Right lobe of liver (tissue), 6 donors: ENCODE data around the gene PLN. TPM values are rescaled to one million over a fixed set of nuclear protein-coding genes. Genes with fewer than 3 reads are reported as not detected.
A peak's percentile ranks its signal among the peaks of the same experiment; 100 is the strongest.

ENCODE experiments used
- ATAC-seq, 4 donors: fragments of 200-7000 bp; cut with Tn5 transposase; one replicate each; pipeline ENCODE4 v1.9.1; 2020; ENCODE audit warnings: mild to moderate bottlenecking in 4 of 4, moderate library complexity in 4 of 4
- DNase-seq, 3 donors: peaks; one replicate each; pipeline ENCODE4 v3.0.0-alpha.2; 2020
- H3K27ac ChIP-seq, 3 donors: fragments of 200-600 bp; one replicate each; pipeline ENCODE4 v1.8.0; 2022
- H3K27me3 ChIP-seq, 2 donors: fragments of 200-600 bp; one replicate each; pipeline ENCODE4 v1.8.0; 2022
- H3K36me3 ChIP-seq, 4 donors: fragments of 200-600 bp; sonication (generic) in 1 of 4; one replicate each; pipeline versions ENCODE4 v1.5.1 to v1.8.0; 2017 to 2022; ENCODE audit warnings: control low read depth in 1 of 4
- H3K4me1 ChIP-seq, 4 donors: fragments of 200-600 bp; sonication (generic) in 1 of 4; one replicate each; pipeline versions ENCODE4 v1.5.1 to v1.8.0; 2017 to 2022; ENCODE audit warnings: control low read depth in 1 of 4
- H3K4me3 ChIP-seq, 3 donors: fragments of 200-600 bp; one replicate each; pipeline ENCODE4 v1.8.0; 2022
- H3K9me3 ChIP-seq, 4 donors: fragments of 200-600 bp; sonication (generic) in 1 of 4; one replicate each; pipeline versions ENCODE4 v1.5.1 to v1.8.0; 2017 to 2022; ENCODE audit warnings: control low read depth in 1 of 4
- POLR2A ChIP-seq: fragments of 450-650 bp; IDR thresholded peaks from one replicate; pipeline ENCODE4 v1.6.1; 2017; ENCODE audit warnings: antibody characterized with exemption, mild to moderate bottlenecking
- WGBS: methylation state at CpG from one replicate; pipeline ENCODE4 v1.1.6; 2018; ENCODE audit warnings: low coverage, low lambda C conversion rate; ENCODE audit not compliant: insufficient coverage; ENCODE audit errors: missing lambda C conversion rate; 5-methylcytosine and 5-hydroxymethylcytosine counted together
- intact Hi-C, 2 donors: fragments of 100-400 bp; cut with DNase I; formaldehyde crosslinking; loops; one replicate each; pipeline versions ENCODE4 v1.11.2 to v1.14.1; 2022
- total RNA-seq, 6 experiments: library from RNA; depleted of rRNA in 2 of 6; stranded (reverse); fragments of >200 nt in 2 of 6; fragmentation: NEBNext Ultra II Directional in 3 of 6; extraction: Animal tissue kit (Norgen Biotek cat#: 25700) in 3 of 6; gene quantifications; one replicate each; pipeline versions ENCODE4 v1.1.0 to v1.2.4, GENCODE V29; 2016 to 2023
- TF ChIP-seq, protein P1 (sequence below), 4 donors: fragments of 200-600 bp in 3 of 4; fragments of 450-650 bp in 1 of 4; IDR thresholded peaks; one replicate each; pipeline versions ENCODE4 v1.5.1 to v1.8.0; 2016 to 2022; ENCODE audit warnings: antibody characterized with exemption in 4 of 4, mild to moderate bottlenecking in 2 of 4
- donor health status: DM: no; HTN: yes; CAD: no.
- donor health status: DM: no; HTN: no; CAD: no.
- donor health status: DM: no; HTN: no; CAD: no.
- donor health status: DM: no; HTN: yes; CAD: no.
- donor health status: DM: no; HTN: yes; CAD: no.

The PLN gene
- total RNA-seq, 6 experiments from 2014 or later = 0.12 to 0.25 (median 0.20) TPM; not detected in 2

DNA sequence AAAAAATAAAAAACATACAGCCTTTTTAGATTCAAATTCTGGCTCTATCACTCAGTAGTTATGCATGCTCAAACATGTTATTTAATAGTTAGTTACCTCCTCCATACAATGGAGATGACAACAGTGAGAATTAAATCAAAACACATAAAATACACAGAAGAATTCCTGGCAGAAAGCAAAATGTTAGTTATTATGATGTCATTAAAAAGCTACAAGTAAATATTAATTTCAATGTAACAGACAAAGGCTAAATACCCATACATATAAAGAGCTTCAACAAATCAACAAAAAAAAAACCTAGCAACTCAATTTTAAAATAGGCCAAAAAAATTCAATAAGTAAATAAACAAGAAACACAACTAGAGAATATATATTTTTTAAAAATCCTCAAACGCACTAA is 21.4 kb downstream of the PLN start:
- WGBS = 92% methylated on average over 1 of the region's 1 CpG
- intact Hi-C loops = no loop called here

DNA sequence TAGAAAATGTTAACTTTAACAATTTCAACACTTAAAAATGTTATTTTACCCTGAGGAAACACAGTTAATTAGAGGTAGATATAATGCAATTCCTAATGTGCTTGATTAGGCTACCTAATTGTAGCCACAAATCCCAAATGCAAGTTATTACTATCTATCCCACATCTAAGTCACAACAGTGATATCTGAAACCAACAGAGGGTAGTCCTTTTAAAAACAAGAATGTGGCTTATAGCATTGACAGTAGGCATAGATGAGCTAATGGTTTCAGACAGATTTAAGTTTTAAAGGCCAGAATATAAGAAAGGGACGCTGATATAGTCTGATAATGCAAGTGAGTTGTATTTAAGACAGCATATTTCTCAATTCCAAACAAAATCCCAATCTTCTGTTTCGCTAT is 23.0 kb downstream of the PLN start:
- DNase-seq (no peak), ATAC-seq (no peak)
- Histone ChIP-seq H3K36me3 (no peaks in the 10 kb centered on the region), H3K27me3 (no peaks in the 10 kb centered on the region), H3K9me3 (peaks cover 0 to 12% (median 0%) of the 10 kb centered on the region in 4 donors), H3K4me1 (no peaks in the 10 kb centered on the region), H3K4me3 (no peak overlapping the region), H3K27ac (no peak overlapping the region)
- intact Hi-C loops = no loop called here
- 93% methylated on average over 2 of the region's 2 CpGs for WGBS
- TF ChIP-seq POLR2A = no peak
- TF ChIP-seq, protein P1, sequence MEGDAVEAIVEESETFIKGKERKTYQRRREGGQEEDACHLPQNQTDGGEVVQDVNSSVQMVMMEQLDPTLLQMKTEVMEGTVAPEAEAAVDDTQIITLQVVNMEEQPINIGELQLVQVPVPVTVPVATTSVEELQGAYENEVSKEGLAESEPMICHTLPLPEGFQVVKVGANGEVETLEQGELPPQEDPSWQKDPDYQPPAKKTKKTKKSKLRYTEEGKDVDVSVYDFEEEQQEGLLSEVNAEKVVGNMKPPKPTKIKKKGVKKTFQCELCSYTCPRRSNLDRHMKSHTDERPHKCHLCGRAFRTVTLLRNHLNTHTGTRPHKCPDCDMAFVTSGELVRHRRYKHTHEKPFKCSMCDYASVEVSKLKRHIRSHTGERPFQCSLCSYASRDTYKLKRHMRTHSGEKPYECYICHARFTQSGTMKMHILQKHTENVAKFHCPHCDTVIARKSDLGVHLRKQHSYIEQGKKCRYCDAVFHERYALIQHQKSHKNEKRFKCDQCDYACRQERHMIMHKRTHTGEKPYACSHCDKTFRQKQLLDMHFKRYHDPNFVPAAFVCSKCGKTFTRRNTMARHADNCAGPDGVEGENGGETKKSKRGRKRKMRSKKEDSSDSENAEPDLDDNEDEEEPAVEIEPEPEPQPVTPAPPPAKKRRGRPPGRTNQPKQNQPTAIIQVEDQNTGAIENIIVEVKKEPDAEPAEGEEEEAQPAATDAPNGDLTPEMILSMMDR (IDR thresholded peaks at IDR 0.05) = no peak

More for the DNA sequence above, 21.4 kb downstream of the PLN start:
- ATAC-seq (no peak), DNase-seq (no peak)
- Histone ChIP-seq H3K36me3 (no peaks in the 10 kb centered on the region), H3K4me3 (no peak overlapping the region), H3K27me3 (no peaks in the 10 kb centered on the region), H3K4me1 (no peaks in the 10 kb centered on the region), H3K9me3 (peaks cover 0 to 8% (median 0%) of the 10 kb centered on the region in 4 donors), H3K27ac (no peak overlapping the region)
- TF ChIP-seq POLR2A = no peak
- TF ChIP-seq, protein P1 (IDR thresholded peaks at IDR 0.05) = no peak

DNA sequence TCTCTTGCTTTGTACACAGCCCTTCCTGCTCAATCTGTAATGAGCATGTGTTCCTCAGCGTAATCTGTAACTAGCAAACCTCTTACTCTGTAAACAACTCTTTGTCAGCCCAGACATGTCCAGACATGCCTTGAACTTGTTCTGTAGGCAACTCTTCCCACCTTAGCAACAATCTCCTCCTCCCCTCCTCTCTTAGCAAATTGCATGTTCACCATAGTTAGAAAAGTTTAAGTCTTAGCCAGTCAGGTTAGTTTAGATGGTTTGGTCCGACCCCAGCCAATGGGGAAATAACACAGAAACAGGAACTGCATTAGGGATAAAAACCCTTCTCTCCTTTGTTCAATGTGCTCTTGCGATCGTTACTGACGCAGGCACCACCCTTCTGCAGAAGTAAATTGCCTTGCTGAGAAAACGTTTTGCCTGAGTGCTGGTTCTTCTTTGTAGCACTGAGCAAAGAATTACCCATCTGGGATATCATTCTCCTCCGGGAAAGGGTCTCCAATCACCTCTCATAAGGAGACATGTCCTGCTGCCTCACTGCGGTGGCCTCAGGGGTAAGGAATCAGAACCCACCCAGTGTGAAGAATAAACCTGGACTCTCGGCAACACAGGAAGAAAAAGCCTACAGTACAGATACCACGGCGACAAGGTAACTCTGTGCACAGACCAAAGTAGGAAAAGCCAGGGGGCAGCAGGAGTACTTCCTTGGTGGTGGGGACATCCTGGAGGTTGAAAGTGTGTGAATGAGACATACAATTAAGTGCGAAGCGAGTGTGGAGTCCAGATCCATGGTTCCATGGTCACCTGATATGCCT is 26.2 kb downstream of the PLN start:
- DNase-seq = no peak
- Histone ChIP-seq H3K36me3 (no peaks in the 10 kb centered on the region), H3K27ac (no peak overlapping the region), H3K4me1 (no peaks in the 10 kb centered on the region), H3K27me3 (no peaks in the 10 kb centered on the region), H3K4me3 (no peak overlapping the region), H3K9me3 (peaks cover 0 to 12% (median 0%) of the 10 kb centered on the region in 4 donors)
- TF ChIP-seq, protein P1 (IDR thresholded peaks at IDR 0.05) = no peak
- TF ChIP-seq POLR2A = no peak
- ATAC-seq = no peak
- WGBS = 94% methylated on average over 13 of the region's 13 CpGs
- intact Hi-C loops = no loop called here

DNA sequence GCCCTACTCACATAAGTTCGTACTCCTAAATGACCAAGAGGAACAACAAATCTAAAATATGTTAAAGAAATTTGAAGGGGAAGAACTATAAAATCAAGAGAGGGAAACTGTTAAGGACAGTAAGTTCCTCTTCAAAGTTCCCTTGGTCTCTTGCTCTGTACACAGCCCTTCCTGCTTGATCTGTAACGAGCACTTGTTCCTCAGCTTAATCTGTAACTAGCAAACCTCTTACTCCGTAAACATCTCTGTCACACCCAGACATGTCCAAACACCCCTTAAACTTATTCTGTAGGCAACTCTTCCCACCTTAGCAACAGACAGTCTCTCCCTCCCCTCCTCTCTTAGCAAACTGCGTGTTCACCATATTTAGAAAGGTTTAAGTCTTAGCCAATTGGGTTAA is 29.9 kb downstream of the PLN start:
- no peaks in the 10 kb centered on the region for H3K36me3 ChIP-seq
- intact Hi-C loops = no loop called here
- no peak overlapping the region for H3K4me3 ChIP-seq
- H3K27me3 ChIP-seq = no peaks in the 10 kb centered on the region
- H3K4me1 ChIP-seq = peaks cover 0 to 4% (median 0%) of the 10 kb centered on the region in 4 donors
- 60% methylated on average over 4 of the region's 4 CpGs for WGBS
- H3K9me3 ChIP-seq = peaks cover 0 to 12% (median 0%) of the 10 kb centered on the region in 4 donors
- TF ChIP-seq, protein P1 (IDR thresholded peaks at IDR 0.05) = no peak
- TF ChIP-seq POLR2A = no peak
- no peak overlapping the region for H3K27ac ChIP-seq
- DNase-seq = no peak
- peak in 1 of 4 donors; percentile 21 for ATAC-seq
